Endothelial cell of umbilical vein (primary cell): ENCODE results near the gene CDKN1C. TPM values are rescaled to one million over a fixed set of nuclear protein-coding genes. Genes with fewer than 3 reads are reported as not detected.

Source experiments
- BruUV-seq: library from RNA; stranded (reverse); fragments of 400-500 nt; replicated peaks from 2 replicates; lab custom pipeline; 2021; lab: Mats Ljungman, UMichigan
- CTCF ChIA-PET: fragments of 300-600, 350-600 bp; sonication (Branson Sonifier 250); formaldehyde crosslinking; loops from one replicate; lab custom pipeline; 2021; ENCODE audit warnings: antibody characterized with exemption, inconsistent platforms; lab: Charles Lee
- POLR2A ChIA-PET: fragments of 300-600, 350-600 bp; sonication (Branson Sonifier 250); formaldehyde crosslinking; loops from one replicate; lab custom pipeline; 2021; ENCODE audit warnings: antibody characterized with exemption, inconsistent platforms; lab: Charles Lee
- DNase-seq: peaks from one replicate; pipeline ENCODE4 v3.0.0-alpha.2; 2011; ENCODE audit warnings: low read depth, low spot score
- FAIRE-seq: peaks from 2 replicates; lab custom pipeline; 2011; peaks lifted over from hg19 to GRCh38; lab: Jason Lieb, UNC
- H2AFZ ChIP-seq: 2 replicates; pipeline ENCODE4 v1.6.0; 2012; ENCODE audit warnings: low read depth, low read length, control low read depth, inconsistent platforms
- H3K27ac ChIP-seq: 2 replicates; pipeline ENCODE4 v1.5.1; 2011; ENCODE audit warnings: low read depth, mild to moderate bottlenecking, control low read depth, low read length, moderate library complexity; ENCODE audit not compliant: insufficient read depth
- H3K27me3 ChIP-seq, 2 experiments: 2 replicates each; pipeline versions ENCODE4 v1.6.0 to v1.6.1; 2011; ENCODE audit warnings: low read length in 2 of 2, mixed read lengths in 1 of 2; ENCODE audit not compliant: control insufficient read depth in 2 of 2, insufficient read depth in 2 of 2
- H3K36me3 ChIP-seq, 2 experiments: 2 replicates in 1 of 2; 3 replicates in 1 of 2; pipeline ENCODE4 v1.5.1; 2011; ENCODE audit warnings: low read length in 2 of 2, mild to moderate bottlenecking in 1 of 2, moderate library complexity in 1 of 2; ENCODE audit not compliant: control insufficient read depth in 2 of 2, insufficient read depth in 2 of 2; ENCODE audit errors: extremely low read depth in 1 of 2
- H3K4me1 ChIP-seq: 3 replicates; pipeline ENCODE4 v1.5.1; 2011; ENCODE audit warnings: mild to moderate bottlenecking, low read length; ENCODE audit not compliant: control insufficient read depth, insufficient read depth; ENCODE audit errors: extremely low read depth
- H3K4me2 ChIP-seq: 2 replicates; pipeline ENCODE4 v1.6.1; 2011; ENCODE audit warnings: low read length, control low read depth, mixed read lengths; ENCODE audit not compliant: insufficient read depth
- H3K4me3 ChIP-seq, 3 experiments: fragments of 200-600 bp in 1 of 3; sonication (generic), shearing (Covaris generic) in 1 of 3; replicated peaks in 1 of 3; 2 replicates each; pipeline ENCODE4 v1.5.1; 2011 to 2016; ENCODE audit warnings: control low read depth in 3 of 3, low read length in 3 of 3, mild to moderate bottlenecking in 2 of 3, inconsistent platforms in 1 of 3, low read depth in 1 of 3, moderate library complexity in 1 of 3; ENCODE audit not compliant: insufficient read depth in 1 of 3
- H3K79me2 ChIP-seq: 2 replicates; pipeline ENCODE4 v1.6.0; 2012; ENCODE audit warnings: low read length, inconsistent platforms; ENCODE audit not compliant: control insufficient read depth, insufficient read depth
- H3K9ac ChIP-seq: replicated peaks from 2 replicates; pipeline ENCODE3; 2011; ENCODE audit warnings: low read length, control low read depth; ENCODE audit not compliant: insufficient read depth; ENCODE audit errors: extremely low read depth
- H3K9me1 ChIP-seq: replicated peaks from 3 replicates; pipeline ENCODE4 v1.6.0; 2011; ENCODE audit warnings: mild to moderate bottlenecking, low read length; ENCODE audit not compliant: control insufficient read depth, insufficient read depth; ENCODE audit errors: extremely low read depth
- H3K9me3 ChIP-seq: replicated peaks from 2 replicates; pipeline ENCODE4 v1.5.1; 2012; ENCODE audit warnings: low read length, inconsistent platforms; ENCODE audit not compliant: control insufficient read depth, insufficient read depth
- H4K20me1 ChIP-seq: replicated peaks from 2 replicates; pipeline ENCODE3; 2011; ENCODE audit warnings: mild to moderate bottlenecking, low read length; ENCODE audit not compliant: control insufficient read depth, insufficient read depth; ENCODE audit errors: extremely low read depth
- CTCF ChIP-seq, 2 donors: IDR thresholded peaks; 1 replicate in 1 of 2; 2 replicates in 1 of 2; pipeline ENCODE4 v1.5.1; 2011; ENCODE audit warnings: low read length in 2 of 2, mild to moderate bottlenecking in 2 of 2, moderate library complexity in 2 of 2, control low read depth in 1 of 2, inconsistent platforms in 1 of 2, low read depth in 1 of 2; ENCODE audit not compliant: insufficient read depth in 1 of 2; ENCODE audit errors: extremely low read depth in 1 of 2
- EZH2 ChIP-seq: IDR thresholded peaks from 2 replicates; pipeline ENCODE4 v1.6.1; 2012; ENCODE audit warnings: borderline replicate concordance, low read depth, mild to moderate bottlenecking, moderate library complexity, low read length, inconsistent platforms; ENCODE audit not compliant: severe bottlenecking
- FOS ChIP-seq: IDR thresholded peaks from 2 replicates; pipeline ENCODE4 v1.6.1; 2011; ENCODE audit warnings: mild to moderate bottlenecking, low read length, moderate library complexity, borderline replicate concordance; ENCODE audit not compliant: insufficient read depth
- GATA2 ChIP-seq: IDR thresholded peaks from 2 replicates; pipeline ENCODE4 v1.7.0; 2011; ENCODE audit warnings: low read depth, mild to moderate bottlenecking, moderate library complexity, mixed read lengths, low read length; ENCODE audit not compliant: insufficient read length, insufficient read depth
- JUN ChIP-seq: IDR thresholded peaks from 2 replicates; pipeline ENCODE4 v1.6.1; 2011; ENCODE audit warnings: borderline replicate concordance, low read depth; ENCODE audit not compliant: insufficient read length, insufficient read depth
- MYC ChIP-seq: IDR thresholded peaks from one replicate; pipeline ENCODE4 v1.6.1; 2011; ENCODE audit warnings: mild to moderate bottlenecking, low read depth, low read length
- POLR2A ChIP-seq: IDR thresholded peaks from 2 replicates; pipeline ENCODE4 v1.6.1; 2012; ENCODE audit warnings: low read depth, mild to moderate bottlenecking, control low read depth, low read length
- POLR2AphosphoS5 ChIP-seq: IDR thresholded peaks from 2 replicates; pipeline ENCODE4 v1.6.1; 2012; ENCODE audit warnings: low read depth, mild to moderate bottlenecking, control low read depth, low read length, moderate library complexity; ENCODE audit not compliant: insufficient read depth
- dilution Hi-C: fragments of 300-500 bp; cut with MboI; formaldehyde crosslinking; loops from one replicate; pipeline ENCODE4 v1.15.0; 2019; ENCODE audit warnings: low sequenced_read_pairs; ENCODE audit not compliant: extremely low pct_ligation_motif_present
- intact Hi-C: fragments of 100-400 bp; cut with micrococcal nuclease; formaldehyde crosslinking; loops from one replicate; pipeline ENCODE4 v1.10.0; 2022
- polyA plus RNA-seq, 4 experiments: library from polyadenylated mRNA; depleted of rRNA in 3 of 4; stranded (reverse) in 3 of 4; unstranded in 1 of 4; fragments of >200 nt; gene quantifications; 2 replicates each; pipeline versions ENCODE4 v1.2.1 to v1.2.3, GENCODE V29; 2011 to 2012; ENCODE audit warnings: missing spikeins in 1 of 4
- total RNA-seq: library from RNA; stranded (reverse); gene quantifications from 2 replicates; pipeline ENCODE4 v1.2.3, GENCODE V29; 2021
- TF ChIP-seq, protein P1 (sequence below): IDR thresholded peaks from 2 replicates; pipeline ENCODE4 v1.6.1; 2011; ENCODE audit not compliant: insufficient read depth, insufficient read length

CDKN1C gene
- total and polyA plus RNA-seq, 2 donors (not counting 3 experiments of a cell fraction or from before 2014, with no cell fraction given), result 4.1 to 9.0 TPM

DNA sequence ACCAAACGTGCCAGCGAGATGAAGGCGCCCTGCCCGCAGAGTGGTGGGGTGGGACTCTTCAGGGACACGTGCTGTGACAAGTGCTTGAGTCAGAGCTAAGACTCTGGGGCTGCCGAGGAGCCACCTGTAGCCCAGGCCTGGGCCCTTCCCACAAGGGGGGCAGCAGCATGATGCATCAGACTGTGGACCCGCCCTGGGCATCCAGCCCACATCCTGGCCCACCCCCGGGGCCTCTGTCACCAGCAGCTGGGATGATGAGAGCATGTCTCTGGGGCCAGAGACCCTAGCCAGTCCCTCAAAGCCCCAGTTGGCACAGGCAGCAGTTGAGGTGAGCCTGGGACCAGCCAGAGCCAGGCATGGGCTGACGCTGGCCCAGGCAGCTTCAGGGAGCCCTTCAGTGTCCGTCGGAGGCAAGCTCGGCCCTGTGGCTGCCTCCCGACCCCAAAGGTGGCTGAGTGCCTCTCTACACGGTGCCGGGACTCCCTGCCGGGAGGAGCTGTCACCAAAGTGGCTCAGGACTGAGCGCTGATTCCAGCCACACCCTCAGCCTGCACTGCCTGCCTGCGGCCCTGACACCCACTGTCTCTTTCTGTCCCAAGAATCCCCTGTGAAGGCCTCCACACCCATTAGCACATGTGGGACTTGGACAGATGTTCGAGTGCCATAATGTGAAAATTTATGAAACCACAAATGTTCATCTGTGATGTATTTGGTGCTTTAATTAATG is 41.3 kb downstream of the CDKN1C start:
- POLR2A ChIA-PET, result no interaction called here
- no peaks in the 10 kb centered on the region for H3K36me3 ChIP-seq
- H3K27ac ChIP-seq, result no peak overlapping the region
- intact Hi-C loops, result no loop called here
- no peaks in the 10 kb centered on the region for H3K27me3 ChIP-seq
- no peak for TF ChIP-seq CTCF (IDR thresholded peaks at IDR 0.05; ENCODE audit: extremely low read depth in 1 of 2, insufficient read depth in 1 of 2, low read depth in 1 of 2, low read length in 2 of 2)
- no peak for TF ChIP-seq GATA2
- TF ChIP-seq EZH2, result no peak
- TF ChIP-seq POLR2A, result no peak
- no peak for TF ChIP-seq JUN
- no peak for TF ChIP-seq MYC
- TF ChIP-seq POLR2AphosphoS5, result no peak
- TF ChIP-seq, protein P1, sequence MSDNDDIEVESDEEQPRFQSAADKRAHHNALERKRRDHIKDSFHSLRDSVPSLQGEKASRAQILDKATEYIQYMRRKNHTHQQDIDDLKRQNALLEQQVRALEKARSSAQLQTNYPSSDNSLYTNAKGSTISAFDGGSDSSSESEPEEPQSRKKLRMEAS, result no peak
- no peak for TF ChIP-seq FOS
- H3K9ac ChIP-seq, result no peak overlapping the region
- no peak overlapping the region for H3K4me3 ChIP-seq
- no peak for DNase-seq
- H3K79me2 ChIP-seq, result no peaks in the 10 kb centered on the region
- no peaks in the 10 kb centered on the region for H4K20me1 ChIP-seq
- no peaks in the 10 kb centered on the region for H3K4me1 ChIP-seq
- FAIRE-seq, result no peak
- BruUV-seq, result no TSS peak
- dilution Hi-C loops, result no loop called here
- no peak overlapping the region for H3K4me2 ChIP-seq
- CTCF ChIA-PET, result no interaction called here
- no peaks in the 10 kb centered on the region for H3K9me3 ChIP-seq
- H2AFZ ChIP-seq, result no peak overlapping the region
- H3K9me1 ChIP-seq, result no peaks in the 10 kb centered on the region
